GM10266 (cell line): ENCODE measurements around the gene INS.

Experiments
- DNase-seq: peaks from one replicate; pipeline ENCODE4 v3.0.0; 2012; ENCODE audit errors: extremely low spot score
- TF ChIP-seq, protein P1 (sequence below): IDR thresholded peaks from 2 replicates; pipeline ENCODE4 v1.5.1; 2012; ENCODE audit warnings: mild to moderate bottlenecking, low read depth; ENCODE audit not compliant: control insufficient read depth, insufficient read depth; ENCODE audit errors: missing control alignments

INS gene

GRCh38 chr11:2163428-2163978, 2.5 kb upstream of the INS start:
- TF ChIP-seq, protein P1, sequence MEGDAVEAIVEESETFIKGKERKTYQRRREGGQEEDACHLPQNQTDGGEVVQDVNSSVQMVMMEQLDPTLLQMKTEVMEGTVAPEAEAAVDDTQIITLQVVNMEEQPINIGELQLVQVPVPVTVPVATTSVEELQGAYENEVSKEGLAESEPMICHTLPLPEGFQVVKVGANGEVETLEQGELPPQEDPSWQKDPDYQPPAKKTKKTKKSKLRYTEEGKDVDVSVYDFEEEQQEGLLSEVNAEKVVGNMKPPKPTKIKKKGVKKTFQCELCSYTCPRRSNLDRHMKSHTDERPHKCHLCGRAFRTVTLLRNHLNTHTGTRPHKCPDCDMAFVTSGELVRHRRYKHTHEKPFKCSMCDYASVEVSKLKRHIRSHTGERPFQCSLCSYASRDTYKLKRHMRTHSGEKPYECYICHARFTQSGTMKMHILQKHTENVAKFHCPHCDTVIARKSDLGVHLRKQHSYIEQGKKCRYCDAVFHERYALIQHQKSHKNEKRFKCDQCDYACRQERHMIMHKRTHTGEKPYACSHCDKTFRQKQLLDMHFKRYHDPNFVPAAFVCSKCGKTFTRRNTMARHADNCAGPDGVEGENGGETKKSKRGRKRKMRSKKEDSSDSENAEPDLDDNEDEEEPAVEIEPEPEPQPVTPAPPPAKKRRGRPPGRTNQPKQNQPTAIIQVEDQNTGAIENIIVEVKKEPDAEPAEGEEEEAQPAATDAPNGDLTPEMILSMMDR: no peak
- no peak for DNase-seq

DNA sequence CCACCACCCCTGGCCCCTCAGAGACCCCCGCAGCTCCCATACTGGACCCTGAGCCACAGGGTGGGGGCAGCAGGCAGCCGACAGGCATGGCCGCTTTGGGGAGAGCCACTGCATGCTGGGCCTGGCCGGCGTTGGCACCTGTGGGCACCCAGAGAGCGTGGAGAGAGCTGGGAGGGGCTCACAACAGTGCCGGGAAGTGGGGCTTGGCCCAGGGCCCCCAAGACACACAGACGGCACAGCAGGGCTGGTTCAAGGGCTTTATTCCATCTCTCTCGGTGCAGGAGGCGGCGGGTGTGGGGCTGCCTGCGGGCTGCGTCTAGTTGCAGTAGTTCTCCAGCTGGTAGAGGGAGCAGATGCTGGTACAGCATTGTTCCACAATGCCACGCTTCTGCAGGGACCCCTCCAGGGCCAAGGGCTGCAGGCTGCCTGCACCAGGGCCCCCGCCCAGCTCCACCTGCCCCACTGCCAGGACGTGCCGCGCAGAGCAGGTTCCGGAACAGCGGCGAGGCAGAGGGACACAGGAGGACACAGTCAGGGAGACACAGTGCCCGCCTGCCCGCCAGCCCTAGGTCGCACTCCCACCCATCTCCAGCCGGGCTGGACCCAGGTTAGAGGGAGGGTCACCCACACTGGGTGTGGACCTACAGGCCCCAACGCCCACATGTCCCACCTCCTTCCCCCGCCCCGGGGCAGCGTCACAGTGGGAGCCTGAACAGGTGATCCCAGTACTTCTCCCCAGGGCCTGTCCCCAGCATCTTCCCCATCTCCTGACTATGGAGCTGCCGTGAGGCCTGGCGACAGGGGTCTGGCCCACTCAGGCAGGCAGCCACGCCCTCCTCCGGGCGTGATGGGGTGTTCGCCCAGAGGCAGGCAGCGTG, 1.2 kb downstream of the INS start:
- TF ChIP-seq, protein P1: no peak
- no peak for DNase-seq

DNA sequence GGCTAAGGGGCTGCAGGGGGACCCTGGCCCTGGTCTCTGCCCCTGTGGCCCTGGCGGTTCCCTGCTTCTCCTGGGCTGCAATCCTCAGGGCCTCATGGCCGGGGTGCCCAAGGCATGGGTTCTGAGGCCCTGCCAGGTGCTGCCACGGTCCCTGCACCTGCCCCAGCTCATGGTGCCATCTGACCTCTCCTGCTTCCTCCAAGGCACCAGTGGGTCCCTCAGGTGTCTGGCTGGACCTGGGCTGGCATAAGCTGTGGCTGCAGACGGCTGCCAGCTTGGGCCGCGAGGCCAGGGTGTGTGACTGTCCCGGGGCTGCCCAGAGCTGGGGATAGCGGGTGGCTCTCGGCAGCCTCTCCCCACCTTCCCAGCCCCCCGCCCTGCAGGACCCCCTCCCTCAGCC, 2.0 kb downstream of the INS start:
- TF ChIP-seq, protein P1: no peak
- no peak for DNase-seq

GRCh38 chr11:2158296-2158737, 2.7 kb downstream of the INS start:
- TF ChIP-seq, protein P1: no peak
- DNase-seq: no peak

DNA sequence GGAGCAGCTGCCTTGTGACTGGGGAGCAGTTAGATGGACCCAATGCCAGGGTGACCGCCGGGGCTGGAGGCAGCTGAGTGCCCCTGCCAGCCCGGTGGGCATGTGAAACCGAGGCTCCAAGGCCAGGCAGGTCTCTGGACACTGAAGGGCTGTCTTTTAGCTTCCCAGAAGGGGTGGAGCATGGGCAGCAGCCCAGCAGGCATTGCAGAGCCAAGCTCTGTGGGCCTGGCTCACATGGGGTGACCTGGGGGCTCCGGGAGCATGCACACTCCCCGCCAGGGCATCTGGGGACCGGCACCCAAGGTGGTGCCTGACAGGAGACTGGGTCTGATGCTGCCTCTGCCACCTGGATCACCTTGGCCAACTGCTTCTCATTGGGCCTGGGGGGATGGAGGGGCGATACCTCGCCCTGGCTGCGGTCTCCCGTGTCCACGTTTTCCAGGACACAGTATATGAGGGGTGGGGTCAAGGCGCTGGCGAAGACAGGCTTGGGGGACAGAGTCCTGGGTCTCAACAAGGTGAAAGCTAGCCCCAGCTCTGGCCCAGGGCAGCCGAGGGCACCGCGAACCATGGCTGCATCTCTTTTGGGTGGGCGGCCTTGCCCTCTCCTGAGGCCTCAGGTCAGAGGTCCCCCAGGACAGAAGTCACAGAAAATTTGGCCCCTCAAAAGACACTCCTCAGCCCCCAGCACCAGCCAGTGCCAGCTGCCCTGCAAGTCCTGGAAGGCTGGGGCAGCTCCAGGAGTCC, 3.5 kb downstream of the INS start:
- TF ChIP-seq, protein P1: no peak
- DNase-seq: no peak

DNA sequence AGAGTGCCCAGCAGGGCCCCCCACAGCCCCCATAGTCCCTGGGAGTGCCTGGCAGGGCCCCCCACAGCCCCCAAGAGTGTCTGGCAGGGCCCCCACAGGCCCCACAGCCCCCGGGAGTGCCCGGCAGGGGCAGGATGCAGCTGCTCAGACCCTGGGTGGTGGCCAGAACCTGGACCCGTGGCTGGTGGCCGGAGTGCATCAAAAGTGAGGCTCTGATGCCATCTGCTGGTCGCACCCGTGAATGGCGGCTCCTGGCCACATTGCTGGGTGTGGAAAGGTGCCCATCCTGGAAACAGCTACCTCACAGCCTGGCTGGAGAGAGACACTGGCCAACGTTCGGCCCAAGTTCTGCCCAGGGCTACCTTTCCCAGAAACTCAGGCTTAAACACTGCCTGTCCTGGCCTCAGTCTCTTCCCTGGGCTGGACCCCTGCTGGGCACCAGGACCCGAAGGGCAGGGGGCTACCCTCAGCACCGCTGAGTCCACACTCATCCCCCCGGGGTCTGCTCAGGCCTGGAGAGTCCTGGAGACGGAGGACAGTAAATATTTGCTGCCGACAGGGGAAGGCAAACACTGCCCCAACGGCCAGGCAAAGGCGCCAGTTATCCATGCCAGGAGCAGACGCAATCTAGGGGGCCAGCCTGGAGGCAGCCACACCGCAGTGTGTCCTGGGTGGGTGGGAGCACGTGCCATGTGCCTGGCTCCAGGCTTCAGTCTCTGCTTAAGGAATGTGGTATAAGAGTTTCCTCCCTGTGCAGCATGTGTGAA, 4.4 kb downstream of the INS start:
- TF ChIP-seq, protein P1: peak; percentile 84
- DNase-seq: peak; percentile 88
